WTC11 (cell line): ENCODE measurements around the gene LRRC70. TPM values are rescaled to one million over a fixed set of nuclear protein-coding genes. Genes with fewer than 3 reads are reported as not detected.

Source experiments
- ATAC-seq: fragments of 200-7000 bp; cut with Tn5 transposase; 2 replicates; pipeline ENCODE4 v1.10.0; 2021; ENCODE audit warnings: mild to moderate bottlenecking, moderate library complexity
- Bru-seq: library from RNA; stranded (reverse); fragments of 400-500 nt; gene quantifications from one replicate; lab custom pipeline; 2021; lab: Mats Ljungman, UMichigan
- CTCF ChIA-PET: fragments of 300-600 bp; sonication (Branson Sonifier 250); formaldehyde crosslinking; loops from one replicate; lab custom pipeline; 2021; ENCODE audit warnings: antibody characterized with exemption; lab: Charles Lee
- POLR2A ChIA-PET: fragments of 350-600 bp; sonication (Branson Sonifier 250); formaldehyde crosslinking; loops from one replicate; lab custom pipeline; 2021; ENCODE audit warnings: antibody characterized with exemption; lab: Charles Lee
- DNase-seq: peaks from one replicate; pipeline ENCODE4 v3.0.0; 2021; ENCODE audit warnings: low spot score
- H3K27ac Mint-ChIP-seq: 2 replicates; pipeline ENCODE4 v1.8.0; 2021; ENCODE audit warnings: mixed read lengths
- H3K27me3 Mint-ChIP-seq: 2 replicates; pipeline ENCODE4 v1.8.0; 2021; ENCODE audit warnings: low read depth, mild to moderate bottlenecking, moderate library complexity, mixed read lengths
- H3K36me3 Mint-ChIP-seq: 2 replicates; pipeline ENCODE4 v1.8.0; 2021; ENCODE audit warnings: mixed read lengths
- H3K4me1 Mint-ChIP-seq: 2 replicates; pipeline ENCODE4 v1.8.0; 2022; ENCODE audit warnings: mixed read lengths
- H3K4me3 Mint-ChIP-seq: 2 replicates; pipeline ENCODE4 v1.8.0; 2021; ENCODE audit warnings: mild to moderate bottlenecking, moderate library complexity, mixed read lengths
- H3K9me3 Mint-ChIP-seq: 2 replicates; pipeline ENCODE4 v1.8.0; 2021; ENCODE audit warnings: mixed read lengths
- EMX1 ChIP-seq: fragments of 250-450 bp; sonication (Bioruptor Pico); IDR thresholded peaks from 2 replicates; pipeline ENCODE4 v1.8.0; 2021; ENCODE audit warnings: mild to moderate bottlenecking
- ETV6 ChIP-seq: sonication (generic); formaldehyde crosslinking; IDR thresholded peaks from 2 replicates; pipeline ENCODE4 v1.8.1; 2022; ENCODE audit warnings: mild to moderate bottlenecking, missing genetic modification reagents
- GTF2I ChIP-seq: fragments of 250-450 bp; sonication (Bioruptor Pico); conservative IDR thresholded peaks from 2 replicates; pipeline ENCODE4 v1.4.0; 2021; ENCODE audit warnings: mild to moderate bottlenecking
- NFATC4 ChIP-seq: fragments of 250-450 bp; sonication (Bioruptor Pico); IDR thresholded peaks from 2 replicates; pipeline ENCODE4 v1.9.0; 2021; ENCODE audit warnings: mild to moderate bottlenecking
- NR1H2 ChIP-seq: sonication (generic); formaldehyde crosslinking; IDR thresholded peaks from 2 replicates; pipeline ENCODE4 v1.9.0; 2021; ENCODE audit warnings: mild to moderate bottlenecking, moderate library complexity, missing genetic modification reagents
- SOX15 ChIP-seq: fragments of 250-450 bp; sonication (Bioruptor Pico); IDR thresholded peaks from 2 replicates; pipeline ENCODE4 v1.9.0; 2021; ENCODE audit warnings: mild to moderate bottlenecking
- TP53 ChIP-seq: sonication (generic); formaldehyde crosslinking; IDR thresholded peaks from 2 replicates; pipeline ENCODE4 v1.8.1; 2023; ENCODE audit warnings: mild to moderate bottlenecking, missing genetic modification reagents
- ZNF121 ChIP-seq: sonication (generic); formaldehyde crosslinking; IDR thresholded peaks from 2 replicates; pipeline ENCODE4 v1.8.0; 2023; ENCODE audit warnings: missing genetic modification reagents
- long read RNA-seq, 3 experiments: library from RNA in 1 of 3; library from capped mRNA in 1 of 3; library from polyadenylated mRNA in 1 of 3; unstranded in 2 of 3; stranded (forward) in 1 of 3; transcript quantifications; one replicate each; pipeline ENCODE4 v2.0.0, GENCODE V29; 2021
- total RNA-seq: library from RNA; stranded (reverse); gene quantifications from 3 replicates; pipeline ENCODE4 v1.2.3, GENCODE V29; 2021
- TF ChIP-seq, protein P1 (sequence below): sonication (generic); formaldehyde crosslinking; IDR thresholded peaks from 2 replicates; pipeline ENCODE4 v1.8.0; 2022; ENCODE audit warnings: mild to moderate bottlenecking, missing genetic modification reagents
- TF ChIP-seq, protein P2 (sequence below): sonication (generic); formaldehyde crosslinking; conservative IDR thresholded peaks from 2 replicates; pipeline ENCODE4 v1.8.1; 2023; ENCODE audit warnings: mild to moderate bottlenecking, low read depth, missing genetic modification reagents, moderate library complexity
- TF ChIP-seq, protein P3 (sequence below): sonication (generic); formaldehyde crosslinking; IDR thresholded peaks from 2 replicates; pipeline ENCODE4 v1.8.1; 2023; ENCODE audit warnings: mild to moderate bottlenecking, moderate library complexity, missing genetic modification reagents
- TF ChIP-seq, protein P4 (sequence below): sonication (generic); formaldehyde crosslinking; IDR thresholded peaks from 2 replicates; pipeline ENCODE4 v1.8.0; 2022; ENCODE audit warnings: mild to moderate bottlenecking, missing genetic modification reagents
- TF ChIP-seq, protein P5 (sequence below): fragments of 250-450 bp; sonication (Bioruptor Pico); IDR thresholded peaks from 2 replicates; pipeline ENCODE4 v1.9.0; 2021; ENCODE audit warnings: moderate library complexity, mild to moderate bottlenecking, inconsistent platforms, borderline replicate concordance
- TF ChIP-seq, protein P6 (sequence below): sonication (generic); formaldehyde crosslinking; IDR thresholded peaks from 2 replicates; pipeline ENCODE4 v1.8.1; 2023; ENCODE audit warnings: mild to moderate bottlenecking, missing genetic modification reagents

LRRC70 gene, protein sequence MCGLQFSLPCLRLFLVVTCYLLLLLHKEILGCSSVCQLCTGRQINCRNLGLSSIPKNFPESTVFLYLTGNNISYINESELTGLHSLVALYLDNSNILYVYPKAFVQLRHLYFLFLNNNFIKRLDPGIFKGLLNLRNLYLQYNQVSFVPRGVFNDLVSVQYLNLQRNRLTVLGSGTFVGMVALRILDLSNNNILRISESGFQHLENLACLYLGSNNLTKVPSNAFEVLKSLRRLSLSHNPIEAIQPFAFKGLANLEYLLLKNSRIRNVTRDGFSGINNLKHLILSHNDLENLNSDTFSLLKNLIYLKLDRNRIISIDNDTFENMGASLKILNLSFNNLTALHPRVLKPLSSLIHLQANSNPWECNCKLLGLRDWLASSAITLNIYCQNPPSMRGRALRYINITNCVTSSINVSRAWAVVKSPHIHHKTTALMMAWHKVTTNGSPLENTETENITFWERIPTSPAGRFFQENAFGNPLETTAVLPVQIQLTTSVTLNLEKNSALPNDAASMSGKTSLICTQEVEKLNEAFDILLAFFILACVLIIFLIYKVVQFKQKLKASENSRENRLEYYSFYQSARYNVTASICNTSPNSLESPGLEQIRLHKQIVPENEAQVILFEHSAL
- total RNA-seq (0.37 to 0.44 TPM (median 0.44 TPM) in 3 replicates), Bru-seq, nascent RNA (percentile 84 among the genes with signal in this experiment)
- long read RNA-seq, experiment 1, result 0 reads
- long read RNA-seq, experiment 2, result 0 reads
- long read RNA-seq, experiment 3, result 0 reads

DNA sequence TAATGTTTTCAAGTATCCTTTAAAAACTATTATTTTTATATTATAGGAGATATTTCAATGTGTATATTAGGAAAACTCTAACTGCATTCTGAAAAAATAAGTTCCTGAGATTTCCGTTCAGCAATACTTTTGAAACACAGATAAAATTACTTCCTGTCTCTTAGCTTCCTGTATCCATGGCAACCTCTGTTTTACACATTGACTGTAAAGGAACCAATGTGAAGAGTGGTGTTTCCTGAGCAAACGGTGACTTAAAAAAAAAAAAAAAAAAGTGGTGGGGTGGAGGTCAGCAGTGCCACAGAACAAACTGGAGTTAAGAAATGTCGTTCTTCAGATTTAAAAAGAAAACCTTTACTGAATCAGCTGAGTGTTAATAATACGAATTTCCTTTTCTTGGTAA lies at the start of gene LRRC70:
TSS of gene LRRC70 (plus strand) at position 280 of the 400 bp plus-strand sequence. CDS start 620 bp downstream, outside the sequence.
- no peaks in the 10 kb centered on the region for H3K36me3 Mint-ChIP-seq
- H3K27ac Mint-ChIP-seq, result no peak within 1 kb of the TSS
- DNase-seq (no peak), ATAC-seq (peak; percentile 74; the same call in 1 of the 2 replicates)
- POLR2A ChIA-PET, result no interaction called here
- H3K4me3 Mint-ChIP-seq, result no peak within 1 kb of the TSS
- H3K4me1 Mint-ChIP-seq, result peaks cover 6% of the 10 kb centered on the region
- TF ChIP-seq, protein P1, sequence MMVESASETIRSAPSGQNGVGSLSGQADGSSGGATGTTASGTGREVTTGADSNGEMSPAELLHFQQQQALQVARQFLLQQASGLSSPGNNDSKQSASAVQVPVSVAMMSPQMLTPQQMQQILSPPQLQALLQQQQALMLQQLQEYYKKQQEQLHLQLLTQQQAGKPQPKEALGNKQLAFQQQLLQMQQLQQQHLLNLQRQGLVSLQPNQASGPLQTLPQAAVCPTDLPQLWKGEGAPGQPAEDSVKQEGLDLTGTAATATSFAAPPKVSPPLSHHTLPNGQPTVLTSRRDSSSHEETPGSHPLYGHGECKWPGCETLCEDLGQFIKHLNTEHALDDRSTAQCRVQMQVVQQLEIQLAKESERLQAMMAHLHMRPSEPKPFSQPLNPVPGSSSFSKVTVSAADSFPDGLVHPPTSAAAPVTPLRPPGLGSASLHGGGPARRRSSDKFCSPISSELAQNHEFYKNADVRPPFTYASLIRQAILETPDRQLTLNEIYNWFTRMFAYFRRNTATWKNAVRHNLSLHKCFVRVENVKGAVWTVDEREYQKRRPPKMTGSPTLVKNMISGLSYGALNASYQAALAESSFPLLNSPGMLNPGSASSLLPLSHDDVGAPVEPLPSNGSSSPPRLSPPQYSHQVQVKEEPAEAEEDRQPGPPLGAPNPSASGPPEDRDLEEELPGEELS (CRISPR knock-in tag), result no peak
- TF ChIP-seq, protein P2, sequence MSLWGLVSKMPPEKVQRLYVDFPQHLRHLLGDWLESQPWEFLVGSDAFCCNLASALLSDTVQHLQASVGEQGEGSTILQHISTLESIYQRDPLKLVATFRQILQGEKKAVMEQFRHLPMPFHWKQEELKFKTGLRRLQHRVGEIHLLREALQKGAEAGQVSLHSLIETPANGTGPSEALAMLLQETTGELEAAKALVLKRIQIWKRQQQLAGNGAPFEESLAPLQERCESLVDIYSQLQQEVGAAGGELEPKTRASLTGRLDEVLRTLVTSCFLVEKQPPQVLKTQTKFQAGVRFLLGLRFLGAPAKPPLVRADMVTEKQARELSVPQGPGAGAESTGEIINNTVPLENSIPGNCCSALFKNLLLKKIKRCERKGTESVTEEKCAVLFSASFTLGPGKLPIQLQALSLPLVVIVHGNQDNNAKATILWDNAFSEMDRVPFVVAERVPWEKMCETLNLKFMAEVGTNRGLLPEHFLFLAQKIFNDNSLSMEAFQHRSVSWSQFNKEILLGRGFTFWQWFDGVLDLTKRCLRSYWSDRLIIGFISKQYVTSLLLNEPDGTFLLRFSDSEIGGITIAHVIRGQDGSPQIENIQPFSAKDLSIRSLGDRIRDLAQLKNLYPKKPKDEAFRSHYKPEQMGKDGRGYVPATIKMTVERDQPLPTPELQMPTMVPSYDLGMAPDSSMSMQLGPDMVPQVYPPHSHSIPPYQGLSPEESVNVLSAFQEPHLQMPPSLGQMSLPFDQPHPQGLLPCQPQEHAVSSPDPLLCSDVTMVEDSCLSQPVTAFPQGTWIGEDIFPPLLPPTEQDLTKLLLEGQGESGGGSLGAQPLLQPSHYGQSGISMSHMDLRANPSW (CRISPR knock-in tag), result no peak
- TF ChIP-seq, protein P3, sequence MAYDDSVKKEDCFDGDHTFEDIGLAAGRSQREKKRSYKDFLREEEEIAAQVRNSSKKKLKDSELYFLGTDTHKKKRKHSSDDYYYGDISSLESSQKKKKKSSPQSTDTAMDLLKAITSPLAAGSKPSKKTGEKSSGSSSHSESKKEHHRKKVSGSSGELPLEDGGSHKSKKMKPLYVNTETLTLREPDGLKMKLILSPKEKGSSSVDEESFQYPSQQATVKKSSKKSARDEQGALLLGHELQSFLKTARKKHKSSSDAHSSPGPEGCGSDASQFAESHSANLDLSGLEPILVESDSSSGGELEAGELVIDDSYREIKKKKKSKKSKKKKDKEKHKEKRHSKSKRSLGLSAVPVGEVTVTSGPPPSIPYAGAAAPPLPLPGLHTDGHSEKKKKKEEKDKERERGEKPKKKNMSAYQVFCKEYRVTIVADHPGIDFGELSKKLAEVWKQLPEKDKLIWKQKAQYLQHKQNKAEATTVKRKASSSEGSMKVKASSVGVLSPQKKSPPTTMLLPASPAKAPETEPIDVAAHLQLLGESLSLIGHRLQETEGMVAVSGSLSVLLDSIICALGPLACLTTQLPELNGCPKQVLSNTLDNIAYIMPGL (CRISPR knock-in tag), result no peak
- TF ChIP-seq TP53 (CRISPR knock-in tag), result no peak
- TF ChIP-seq SOX15 (CRISPR knock-in tag), result no peak
- no peak for TF ChIP-seq NR1H2
- no peak for TF ChIP-seq EMX1 (CRISPR knock-in tag)
- TF ChIP-seq, protein P4, sequence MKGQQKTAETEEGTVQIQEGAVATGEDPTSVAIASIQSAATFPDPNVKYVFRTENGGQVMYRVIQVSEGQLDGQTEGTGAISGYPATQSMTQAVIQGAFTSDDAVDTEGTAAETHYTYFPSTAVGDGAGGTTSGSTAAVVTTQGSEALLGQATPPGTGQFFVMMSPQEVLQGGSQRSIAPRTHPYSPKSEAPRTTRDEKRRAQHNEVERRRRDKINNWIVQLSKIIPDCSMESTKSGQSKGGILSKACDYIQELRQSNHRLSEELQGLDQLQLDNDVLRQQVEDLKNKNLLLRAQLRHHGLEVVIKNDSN (CRISPR knock-in tag), result no peak
- TF ChIP-seq, protein P5, sequence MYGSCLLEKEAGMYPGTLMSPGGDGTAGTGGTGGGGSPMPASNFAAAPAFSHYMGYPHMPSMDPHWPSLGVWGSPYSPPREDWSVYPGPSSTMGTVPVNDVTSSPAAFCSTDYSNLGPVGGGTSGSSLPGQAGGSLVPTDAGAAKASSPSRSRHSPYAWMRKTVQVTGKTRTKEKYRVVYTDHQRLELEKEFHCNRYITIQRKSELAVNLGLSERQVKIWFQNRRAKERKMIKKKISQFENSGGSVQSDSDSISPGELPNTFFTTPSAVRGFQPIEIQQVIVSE, result no peak
- TF ChIP-seq ETV6 (CRISPR knock-in tag), result no peak
- TF ChIP-seq NFATC4, result no peak
- TF ChIP-seq, protein P6, sequence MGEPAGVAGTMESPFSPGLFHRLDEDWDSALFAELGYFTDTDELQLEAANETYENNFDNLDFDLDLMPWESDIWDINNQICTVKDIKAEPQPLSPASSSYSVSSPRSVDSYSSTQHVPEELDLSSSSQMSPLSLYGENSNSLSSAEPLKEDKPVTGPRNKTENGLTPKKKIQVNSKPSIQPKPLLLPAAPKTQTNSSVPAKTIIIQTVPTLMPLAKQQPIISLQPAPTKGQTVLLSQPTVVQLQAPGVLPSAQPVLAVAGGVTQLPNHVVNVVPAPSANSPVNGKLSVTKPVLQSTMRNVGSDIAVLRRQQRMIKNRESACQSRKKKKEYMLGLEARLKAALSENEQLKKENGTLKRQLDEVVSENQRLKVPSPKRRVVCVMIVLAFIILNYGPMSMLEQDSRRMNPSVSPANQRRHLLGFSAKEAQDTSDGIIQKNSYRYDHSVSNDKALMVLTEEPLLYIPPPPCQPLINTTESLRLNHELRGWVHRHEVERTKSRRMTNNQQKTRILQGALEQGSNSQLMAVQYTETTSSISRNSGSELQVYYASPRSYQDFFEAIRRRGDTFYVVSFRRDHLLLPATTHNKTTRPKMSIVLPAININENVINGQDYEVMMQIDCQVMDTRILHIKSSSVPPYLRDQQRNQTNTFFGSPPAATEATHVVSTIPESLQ (CRISPR knock-in tag), result no peak
- TF ChIP-seq, all 79 proteins: peak for 0
- no peaks in the 10 kb centered on the region for H3K9me3 Mint-ChIP-seq
- no peaks in the 10 kb centered on the region for H3K27me3 Mint-ChIP-seq
- CTCF ChIA-PET, result interaction anchor here (0.7 to 1.2 kb wide), 3 partner anchors 12 to 216 kb away, joined by 3 read pairs; no protein-coding TSS in a partner anchor

DNA sequence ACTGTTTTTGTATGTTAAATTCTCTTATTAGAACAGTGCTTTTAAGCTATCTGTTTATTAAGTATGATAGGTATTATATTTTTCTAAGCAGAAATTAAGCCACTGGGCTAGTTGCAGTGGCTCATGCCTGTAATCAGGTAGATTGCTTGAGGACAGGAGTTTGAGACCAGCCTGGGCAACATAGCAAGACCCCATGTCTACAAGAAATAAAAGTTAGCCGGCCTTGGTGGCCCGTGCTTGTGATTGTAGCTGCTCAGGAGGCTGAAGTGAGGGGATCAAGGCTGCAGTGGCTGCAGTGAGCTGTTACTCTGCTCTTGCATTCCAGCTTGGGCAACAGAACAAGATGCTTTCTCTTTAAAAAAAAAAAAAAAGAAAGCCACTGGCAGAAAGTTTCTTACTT lies 45.0 kb upstream of the LRRC70 start:
- CTCF ChIA-PET, result no interaction called here
- POLR2A ChIA-PET, result no interaction called here
- no peak overlapping the region for H3K4me3 Mint-ChIP-seq
- no peak for ATAC-seq
- no peaks in the 10 kb centered on the region for H3K9me3 Mint-ChIP-seq
- no peaks in the 10 kb centered on the region for H3K27me3 Mint-ChIP-seq
- DNase-seq, result no peak
- TF ChIP-seq ZNF121 (CRISPR knock-in tag) (peak; percentile 69; the same call in 1 of the 2 replicates), GTF2I (no peak)
- TF ChIP-seq, all 79 proteins: peak for 1
- no peak overlapping the region for H3K27ac Mint-ChIP-seq
- peaks cover 2% of the 10 kb centered on the region; the same call in 1 of the 2 replicates for H3K4me1 Mint-ChIP-seq
- H3K36me3 Mint-ChIP-seq, result peaks cover 12% of the 10 kb centered on the region
